GM13976 (cell line): ENCODE measurements around the gene NIN.
"Not testable (repeated sequence)": the region's sequence is repeated elsewhere in the genome, so short reads cannot be mapped to it uniquely, and the experiment has no call there.

Experiments
- DNase-seq: peaks from one replicate; pipeline ENCODE4 v3.0.0; 2012; ENCODE audit warnings: low spot score
- CTCF ChIP-seq: IDR thresholded peaks from 2 replicates; pipeline ENCODE4 v1.5.1; 2012; ENCODE audit warnings: borderline replicate concordance, mild to moderate bottlenecking; ENCODE audit not compliant: insufficient read depth; ENCODE audit errors: extremely low read depth, missing control alignments, control extremely low read depth
- in situ Hi-C: fragments of 300-500 bp; cut with MboI; formaldehyde crosslinking; loops from one replicate; pipeline ENCODE4 v1.12.0; 2022; ENCODE audit warnings: low sequenced_read_pairs, mixed read lengths, inconsistent platforms; ENCODE audit not compliant: unreplicated experiment

NIN gene

DNA sequence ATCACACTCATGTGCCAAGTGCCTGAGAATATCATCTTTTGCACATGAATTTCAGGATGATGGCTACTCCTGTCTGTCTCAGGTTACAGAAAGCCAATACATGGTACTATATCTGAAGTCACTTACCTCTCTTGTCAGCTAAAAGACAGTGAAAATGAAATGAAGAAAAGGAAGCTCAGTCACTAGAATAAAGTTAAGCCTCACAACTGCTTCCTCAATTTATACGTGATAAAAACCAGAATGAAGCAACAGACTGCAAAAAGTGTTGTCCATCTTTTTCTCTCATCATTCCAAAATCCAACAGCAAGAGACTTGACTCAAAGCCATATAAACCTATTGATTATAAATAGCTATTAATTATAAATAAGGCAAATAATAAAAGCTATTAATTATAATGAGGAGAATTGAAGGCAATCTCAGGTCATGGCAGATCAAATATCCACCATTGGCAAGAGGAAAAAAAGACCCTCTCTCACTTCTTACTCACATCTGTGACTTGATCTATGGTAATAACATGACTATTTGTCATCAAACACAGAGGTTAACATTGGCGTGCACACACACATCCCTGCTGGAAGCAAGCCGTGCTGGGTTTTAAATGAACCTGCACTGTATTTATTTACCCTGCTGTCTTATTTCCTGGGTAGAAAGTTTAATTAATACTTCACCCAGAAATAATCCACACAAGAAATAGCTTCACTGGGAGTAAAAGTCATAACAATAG is 10.0 kb downstream of the NIN start:
- no peak for DNase-seq
- no peak for TF ChIP-seq CTCF
- in situ Hi-C loops: no loop called here

DNA sequence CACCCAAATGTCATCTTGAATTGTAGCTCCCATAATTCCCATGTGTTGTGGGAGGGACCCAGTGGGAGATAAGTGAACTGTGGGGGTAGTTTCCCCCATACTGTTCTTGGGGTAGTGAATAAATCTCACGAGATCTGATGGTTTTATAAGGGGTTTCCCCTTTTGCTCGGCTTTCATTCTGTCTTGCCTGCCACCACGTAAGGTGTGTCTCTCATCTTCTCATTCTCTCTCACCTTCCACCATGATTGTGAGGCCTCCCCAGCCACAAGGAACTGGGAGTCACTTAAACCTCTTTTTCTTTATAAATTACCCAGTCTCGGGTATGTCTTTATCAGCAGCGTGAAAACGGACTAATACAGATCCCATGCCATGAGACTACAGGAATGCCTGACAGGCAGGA is 11.7 kb downstream of the NIN start:
- DNase-seq, in situ Hi-C loops: not testable (repeated sequence)

DNA sequence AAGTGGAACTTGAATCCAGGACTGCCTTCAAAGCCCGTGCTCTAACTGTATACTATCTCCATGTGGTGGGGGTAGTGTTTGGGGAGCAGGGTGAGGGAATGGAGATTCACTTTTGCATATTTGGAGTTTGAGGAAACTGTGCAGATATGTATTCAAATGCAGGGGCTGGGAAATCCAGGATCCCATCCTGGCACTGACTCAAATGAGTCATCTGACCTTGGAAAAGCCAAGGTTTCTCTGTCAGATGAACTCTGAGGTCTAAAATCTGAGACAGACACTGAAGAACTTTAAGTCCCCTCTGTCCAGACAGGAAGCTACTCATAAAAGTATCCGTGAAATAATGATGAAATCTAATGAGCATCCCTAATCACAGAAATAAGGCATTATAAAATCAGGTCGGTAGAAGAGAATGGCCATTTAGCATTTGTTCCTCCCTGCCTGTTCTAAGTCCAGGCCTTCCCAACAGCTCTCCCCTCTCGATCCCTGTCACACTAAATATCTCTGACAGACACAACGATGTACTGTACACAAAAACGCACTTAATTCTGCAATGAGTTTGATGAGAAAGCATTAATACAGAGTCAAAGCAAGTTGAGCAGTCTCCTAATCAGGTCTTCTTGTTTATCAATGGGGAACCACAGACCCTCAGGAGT is 14.4 kb downstream of the NIN start:
- no peak for DNase-seq
- TF ChIP-seq CTCF: no peak
- in situ Hi-C loops: no loop called here

DNA sequence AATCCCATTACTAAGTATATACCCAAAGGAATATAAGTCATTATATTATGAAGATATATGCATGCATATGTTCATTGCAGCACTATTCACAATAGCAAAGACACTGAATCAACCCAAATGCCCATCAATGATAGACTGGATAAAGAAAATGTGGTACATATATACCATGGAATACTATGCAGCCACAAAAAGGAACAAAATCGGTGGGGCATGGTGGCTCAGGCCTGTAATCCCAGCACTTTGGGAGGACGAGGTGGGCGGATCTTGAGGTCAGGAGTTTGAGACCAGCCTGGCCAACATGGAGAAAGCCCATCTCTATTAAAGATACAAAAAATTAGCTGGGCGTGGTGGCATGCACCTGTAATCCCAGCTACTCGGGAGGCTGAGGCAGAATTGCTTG is 15.4 kb downstream of the NIN start:
- DNase-seq, in situ Hi-C loops: not testable (repeated sequence)

- in situ Hi-C loops: not testable (repeated sequence)
These were observed 15.9 kb downstream of the NIN start for GRCh38 chr14:50815058-50815457.

GRCh38 chr14:50814161-50814560 is 16.8 kb downstream of the NIN start:
- in situ Hi-C loops: no loop called here
- DNase-seq: no peak
- no peak for TF ChIP-seq CTCF

More at GRCh38 chr14:50815058-50815457, 15.9 kb downstream of the NIN start:
- not testable (repeated sequence) for DNase-seq

- in situ Hi-C loops: no loop called here
- no peak for TF ChIP-seq CTCF
- DNase-seq: no peak
These were observed 17.5 kb downstream of the NIN start for GRCh38 chr14:50813544-50813863.

DNA sequence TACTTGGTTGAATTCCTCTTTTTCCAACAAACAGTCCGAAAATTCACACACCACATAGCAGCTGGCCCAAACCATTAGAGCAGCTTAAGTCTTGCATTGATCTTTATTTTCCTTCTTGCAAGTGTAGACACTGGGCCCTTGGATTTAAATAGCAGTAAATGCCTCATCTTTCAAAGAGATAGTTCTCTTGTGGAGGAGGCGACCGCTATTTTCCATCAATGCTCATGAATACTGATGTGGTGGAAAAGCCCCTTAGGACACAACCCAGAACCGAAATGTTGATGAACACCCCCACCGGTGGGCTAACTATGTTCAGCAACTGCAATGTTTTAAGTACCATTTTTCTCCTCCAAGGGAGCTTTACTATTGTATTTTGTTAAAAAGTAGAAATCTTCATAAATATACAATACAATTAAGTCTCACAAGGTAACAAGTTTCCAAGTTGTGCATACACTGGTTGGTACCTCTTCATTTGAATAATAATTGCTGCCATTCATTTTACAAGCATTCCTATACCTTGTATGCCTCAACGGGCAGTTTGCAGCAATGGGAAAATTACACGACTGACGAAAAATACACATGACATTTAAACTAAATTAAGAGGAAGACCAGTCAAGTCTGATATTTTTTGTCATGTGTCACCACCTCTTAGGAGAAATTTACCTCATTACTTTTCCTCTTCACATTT is 18.0 kb downstream of the NIN start:
- in situ Hi-C loops: no loop called here
- no peak for TF ChIP-seq CTCF
- no peak for DNase-seq
